ENCODE data around the gene SVIL. TPM values are rescaled to one million over a fixed set of nuclear protein-coding genes. Genes with fewer than 3 reads are reported as not detected.

Gene SVIL
- total and polyA plus RNA-seq, 4 donors, result 3.1 to 26.0 (median 9.4) TPM

DNA sequence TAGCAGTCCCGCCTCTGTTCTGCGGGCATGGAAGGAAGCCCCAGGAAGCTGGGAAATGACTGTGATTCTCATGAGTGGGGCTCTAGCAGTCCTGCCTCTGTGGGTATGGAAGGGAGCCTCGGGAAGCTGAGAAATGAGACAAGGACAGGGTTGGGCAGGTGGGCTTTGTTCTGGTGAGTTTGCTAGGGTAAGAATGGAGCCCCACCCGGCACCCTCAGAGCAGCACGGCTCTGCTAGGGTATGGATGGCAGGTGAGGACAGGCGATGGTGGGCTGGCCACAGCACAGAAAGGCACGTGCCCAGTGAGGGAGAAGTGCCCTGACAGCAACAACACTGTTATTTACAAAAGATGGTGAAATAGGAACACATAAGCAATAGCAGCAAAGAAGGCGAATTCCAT, 39.6 kb downstream of the SVIL start:
- H3K27me3 ChIP-seq (ENCODE audit: control insufficient read depth in 4 of 4, insufficient read depth in 4 of 4, low read length in 3 of 4), result no peaks in the 10 kb centered on the region
- H3K4me1 ChIP-seq (ENCODE audit: control insufficient read depth in 4 of 4, insufficient read depth in 4 of 4, low read length in 3 of 4), result peaks cover 0 to 5% (median 5%) of the 10 kb centered on the region in 4 donors

DNA sequence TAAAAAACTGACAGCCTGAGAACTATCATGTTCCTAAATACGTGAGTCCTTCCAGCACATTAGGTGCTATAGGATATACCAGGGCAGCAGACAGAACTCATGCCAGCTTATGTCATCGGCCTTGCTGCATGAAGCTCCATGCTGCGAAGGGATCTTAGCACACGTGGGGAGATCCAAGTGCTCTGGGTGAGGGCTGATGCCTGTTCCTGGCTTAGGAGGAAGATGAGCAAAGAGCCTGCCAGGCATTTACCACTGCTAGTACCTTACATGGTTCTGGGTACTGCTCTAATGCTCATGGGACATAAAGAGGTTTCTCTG, 43.2 kb downstream of the SVIL start:
- H3K4me3 ChIP-seq (ENCODE audit: low read depth in 1 of 3, low read length in 3 of 3), result no peak overlapping the region
- H3K9ac ChIP-seq (ENCODE audit: low read depth in 1 of 2, low read length in 2 of 2), result no peak overlapping the region
- no peak overlapping the region for H3K27ac ChIP-seq (ENCODE audit: low read depth in 1 of 2, low read length in 2 of 2)
- H3K36me3 ChIP-seq (ENCODE audit: control insufficient read depth in 4 of 4, insufficient read depth in 3 of 4, low read depth in 1 of 4, low read length in 3 of 4), result peaks cover 0 to 2% (median 0%) of the 10 kb centered on the region in 4 donors
- no peaks in the 10 kb centered on the region for H3K27me3 ChIP-seq (ENCODE audit: control insufficient read depth in 4 of 4, insufficient read depth in 4 of 4, low read length in 3 of 4)
- DNase-seq (ENCODE audit: low spot score), result no peak
- H3K9me3 ChIP-seq (ENCODE audit: control insufficient read depth in 4 of 4, low read length in 3 of 4), result no peaks in the 10 kb centered on the region
- WGBS, result 86% methylated on average over 4 of the region's 4 CpGs
- peaks cover 0 to 9% (median 6%) of the 10 kb centered on the region in 4 donors for H3K4me1 ChIP-seq (ENCODE audit: control insufficient read depth in 4 of 4, insufficient read depth in 4 of 4, low read length in 3 of 4)
- TF ChIP-seq RAD21 (IDR thresholded peaks at IDR 0.05) (no peak), FOXA2 (IDR thresholded peaks at IDR 0.05) (no peak), RXRA (IDR thresholded peaks at IDR 0.05) (no peak)

More for the DNA sequence above, 39.6 kb downstream of the SVIL start:
- Histone ChIP-seq H3K36me3 (ENCODE audit: control insufficient read depth in 4 of 4, insufficient read depth in 3 of 4, low read depth in 1 of 4, low read length in 3 of 4) (peaks cover 0 to 2% (median 0%) of the 10 kb centered on the region in 4 donors), H3K4me3 (ENCODE audit: low read depth in 1 of 3, low read length in 3 of 3) (no peak overlapping the region), H3K9ac (ENCODE audit: low read depth in 1 of 2, low read length in 2 of 2) (no peak overlapping the region), H3K9me3 (ENCODE audit: control insufficient read depth in 4 of 4, low read length in 3 of 4) (no peaks in the 10 kb centered on the region), H3K27ac (ENCODE audit: low read depth in 1 of 2, low read length in 2 of 2) (no peak overlapping the region)
- DNase-seq (ENCODE audit: low spot score), result no peak
- 95% methylated on average over 8 of the region's 8 CpGs for WGBS
- no peak for TF ChIP-seq JUND (IDR thresholded peaks at IDR 0.05)
- TF ChIP-seq NR2F2 (IDR thresholded peaks at IDR 0.05), result no peak
- TF ChIP-seq FOXA2 (IDR thresholded peaks at IDR 0.05), result no peak

DNA sequence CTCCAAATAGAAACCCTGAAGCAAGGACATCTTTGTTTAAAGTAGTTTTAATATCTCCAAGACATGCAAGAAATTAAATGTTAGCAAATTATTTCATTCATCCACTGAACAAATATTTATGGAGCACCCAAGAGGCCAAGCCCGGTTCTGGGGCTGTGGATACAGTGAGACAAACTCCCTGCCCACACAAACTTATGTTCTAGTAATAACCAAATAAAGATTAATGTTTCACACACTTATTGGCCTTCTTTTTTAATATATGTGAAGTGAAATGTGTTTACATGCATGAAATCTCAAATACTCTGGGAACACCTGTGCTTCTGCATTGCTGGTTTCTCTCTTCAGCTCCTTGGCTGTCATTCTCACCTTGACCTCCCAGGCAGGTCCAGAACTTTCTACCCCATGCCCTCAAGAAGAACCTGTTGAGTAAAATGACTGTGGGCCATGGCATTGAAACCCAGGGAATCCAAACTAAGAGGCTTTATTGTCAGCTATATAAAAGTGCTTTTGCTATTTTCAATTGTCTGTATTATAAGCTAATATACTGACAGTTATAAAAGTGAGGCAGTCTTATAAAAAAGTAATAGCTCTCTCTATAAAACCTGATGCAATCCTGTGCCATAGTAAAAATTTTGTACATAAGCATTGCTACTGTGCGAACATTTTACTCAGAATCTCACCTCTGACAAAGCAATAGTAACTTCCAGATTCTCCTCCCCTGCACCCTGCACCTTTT, 43.7 kb downstream of the SVIL start:
- TF ChIP-seq EGR1 (IDR thresholded peaks at IDR 0.05; ENCODE audit: low read depth in 2 of 2), result no peak
- no peak for TF ChIP-seq GABPA (IDR thresholded peaks at IDR 0.05 in 1 of 2, conservative IDR thresholded peaks at IDR 0.05 in 1 of 2)
- no peak for TF ChIP-seq YY1 (IDR thresholded peaks at IDR 0.05)
- TF ChIP-seq, protein P1, sequence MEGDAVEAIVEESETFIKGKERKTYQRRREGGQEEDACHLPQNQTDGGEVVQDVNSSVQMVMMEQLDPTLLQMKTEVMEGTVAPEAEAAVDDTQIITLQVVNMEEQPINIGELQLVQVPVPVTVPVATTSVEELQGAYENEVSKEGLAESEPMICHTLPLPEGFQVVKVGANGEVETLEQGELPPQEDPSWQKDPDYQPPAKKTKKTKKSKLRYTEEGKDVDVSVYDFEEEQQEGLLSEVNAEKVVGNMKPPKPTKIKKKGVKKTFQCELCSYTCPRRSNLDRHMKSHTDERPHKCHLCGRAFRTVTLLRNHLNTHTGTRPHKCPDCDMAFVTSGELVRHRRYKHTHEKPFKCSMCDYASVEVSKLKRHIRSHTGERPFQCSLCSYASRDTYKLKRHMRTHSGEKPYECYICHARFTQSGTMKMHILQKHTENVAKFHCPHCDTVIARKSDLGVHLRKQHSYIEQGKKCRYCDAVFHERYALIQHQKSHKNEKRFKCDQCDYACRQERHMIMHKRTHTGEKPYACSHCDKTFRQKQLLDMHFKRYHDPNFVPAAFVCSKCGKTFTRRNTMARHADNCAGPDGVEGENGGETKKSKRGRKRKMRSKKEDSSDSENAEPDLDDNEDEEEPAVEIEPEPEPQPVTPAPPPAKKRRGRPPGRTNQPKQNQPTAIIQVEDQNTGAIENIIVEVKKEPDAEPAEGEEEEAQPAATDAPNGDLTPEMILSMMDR (IDR thresholded peaks at IDR 0.05; ENCODE audit: low read depth, low read length, missing input control), result no peak
- no peak for TF ChIP-seq NR2F2 (IDR thresholded peaks at IDR 0.05)
- TF ChIP-seq, protein P2, sequence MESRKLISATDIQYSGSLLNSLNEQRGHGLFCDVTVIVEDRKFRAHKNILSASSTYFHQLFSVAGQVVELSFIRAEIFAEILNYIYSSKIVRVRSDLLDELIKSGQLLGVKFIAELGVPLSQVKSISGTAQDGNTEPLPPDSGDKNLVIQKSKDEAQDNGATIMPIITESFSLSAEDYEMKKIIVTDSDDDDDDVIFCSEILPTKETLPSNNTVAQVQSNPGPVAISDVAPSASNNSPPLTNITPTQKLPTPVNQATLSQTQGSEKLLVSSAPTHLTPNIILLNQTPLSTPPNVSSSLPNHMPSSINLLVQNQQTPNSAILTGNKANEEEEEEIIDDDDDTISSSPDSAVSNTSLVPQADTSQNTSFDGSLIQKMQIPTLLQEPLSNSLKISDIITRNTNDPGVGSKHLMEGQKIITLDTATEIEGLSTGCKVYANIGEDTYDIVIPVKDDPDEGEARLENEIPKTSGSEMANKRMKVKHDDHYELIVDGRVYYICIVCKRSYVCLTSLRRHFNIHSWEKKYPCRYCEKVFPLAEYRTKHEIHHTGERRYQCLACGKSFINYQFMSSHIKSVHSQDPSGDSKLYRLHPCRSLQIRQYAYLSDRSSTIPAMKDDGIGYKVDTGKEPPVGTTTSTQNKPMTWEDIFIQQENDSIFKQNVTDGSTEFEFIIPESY (IDR thresholded peaks at IDR 0.05), result no peak
- TF ChIP-seq HNF4G (IDR thresholded peaks at IDR 0.05), result no peak
- no peak for TF ChIP-seq FOXA1 (IDR thresholded peaks at IDR 0.05)
- Histone ChIP-seq H3K9me3 (ENCODE audit: control insufficient read depth in 4 of 4, low read length in 3 of 4) (no peaks in the 10 kb centered on the region), H3K27me3 (ENCODE audit: control insufficient read depth in 4 of 4, insufficient read depth in 4 of 4, low read length in 3 of 4) (no peaks in the 10 kb centered on the region), H3K9ac (ENCODE audit: low read depth in 1 of 2, low read length in 2 of 2) (no peak overlapping the region), H3K27ac (ENCODE audit: low read depth in 1 of 2, low read length in 2 of 2) (no peak overlapping the region), H3K4me1 (ENCODE audit: control insufficient read depth in 4 of 4, insufficient read depth in 4 of 4, low read length in 3 of 4) (peaks cover 0 to 9% (median 6%) of the 10 kb centered on the region in 4 donors), H3K36me3 (ENCODE audit: control insufficient read depth in 4 of 4, insufficient read depth in 3 of 4, low read depth in 1 of 4, low read length in 3 of 4) (peaks cover 0 to 2% (median 0%) of the 10 kb centered on the region in 4 donors), H3K4me3 (ENCODE audit: low read depth in 1 of 3, low read length in 3 of 3) (no peak overlapping the region)
- 62% methylated on average over 2 of the region's 2 CpGs for WGBS
- no peak for DNase-seq (ENCODE audit: low spot score)
